Ovary (tissue), 9 donors: ENCODE measurements around the gene SPRED2. TPM values are rescaled to one million over a fixed set of nuclear protein-coding genes. Genes with fewer than 3 reads are reported as not detected.

Experiments used
- DNase-seq, 5 donors: peaks; one replicate each; pipeline ENCODE4 v3.0.0-alpha.2; 2019 to 2020
- H3K27ac ChIP-seq, 2 donors: fragments of 200-600 bp; one replicate each; pipeline versions ENCODE4 v1.5.1 to v1.8.0; 2019 to 2022
- H3K27me3 ChIP-seq: fragments of 200-600 bp; one replicate; pipeline ENCODE4 v1.8.0; 2022
- H3K36me3 ChIP-seq: fragments of 200-600 bp; sonication (generic); one replicate; pipeline ENCODE4 v1.5.1; 2019
- H3K4me1 ChIP-seq: one replicate; pipeline ENCODE4 v1.8.1; 2013; ENCODE audit warnings: mild to moderate bottlenecking, moderate library complexity; ENCODE audit not compliant: insufficient read depth
- H3K4me3 ChIP-seq: fragments of 200-600 bp; sonication (generic); one replicate; pipeline ENCODE4 v1.5.1; 2017
- H3K9me3 ChIP-seq, 2 donors: fragments of 200-600 bp in 1 of 2; sonication (generic) in 1 of 2; one replicate each; pipeline versions ENCODE4 v1.5.1 to v1.8.1; 2013 to 2019; ENCODE audit warnings: mild to moderate bottlenecking in 1 of 2, moderate library complexity in 1 of 2
- CTCF ChIP-seq, 3 donors: fragments of 450-650 bp in 2 of 3; fragments of 200-600 bp in 1 of 3; IDR thresholded peaks; one replicate each; pipeline versions ENCODE4 v1.5.1 to v1.8.0; 2016 to 2022; ENCODE audit warnings: antibody characterized with exemption in 3 of 3, mild to moderate bottlenecking in 1 of 3
- EP300 ChIP-seq: sonication (generic); formaldehyde crosslinking; IDR thresholded peaks from one replicate; pipeline ENCODE4 v1.6.1; 2017; ENCODE audit warnings: antibody characterized with exemption
- POLR2A ChIP-seq: fragments of 450-650 bp; IDR thresholded peaks from one replicate; pipeline ENCODE4 v1.6.1; 2017; ENCODE audit warnings: antibody characterized with exemption, mild to moderate bottlenecking, moderate library complexity
- WGBS, 3 donors: extraction: QIAGEN DNeasy Blood & Tissue Kit in 1 of 3; methylation state at CpG; one replicate each; pipeline versions ENCODE4 v1.1.5 to v1.1.7; 2013 to 2017; 5-methylcytosine and 5-hydroxymethylcytosine counted together
- intact Hi-C, 4 donors: fragments of 100-400 bp; cut with DNase I; formaldehyde crosslinking; loops; one replicate each; pipeline versions ENCODE4 v1.11.0 to v1.15.1; 2022 to 2023
- polyA plus RNA-seq, 2 donors: library from polyadenylated mRNA; stranded (reverse); fragments of 200-250 nt in 1 of 2; fragments of 350-450 nt in 1 of 2; fragmentation: Illumina TruSeq in 1 of 2; extraction: RNeasy Lipid Tissue Mini Kit (QIAGEN cat#74804) in 1 of 2; gene quantifications; one replicate each; pipeline ENCODE4 v1.2.3, GENCODE V29; 2013 to 2014
- total RNA-seq, 7 donors: library from RNA; depleted of rRNA in 2 of 7; stranded (reverse); fragments of >200 nt in 2 of 7; fragmentation: NEBNext Ultra II Directional in 3 of 7; extraction: Animal tissue kit (Norgen Biotek cat#: 25700) in 3 of 7; gene quantifications; one replicate each; pipeline versions ENCODE4 v1.1.0 to v1.2.4, GENCODE V29; 2016 to 2023
- donor health status: DM: no; HTN: no; CAD: no; lungs with moderate emphysema.
- donor health status: DM: no; HTN: no; CAD: no.
- donor health status: Bipolar disorder and iron deficiency.
- donor health status: DM: yes; HTN: yes; CAD: no.
- donor health status: DM: no; HTN: no; CAD: no.
- donor health status: DM: yes; HTN: yes; CAD: no.

The SPRED2 gene
- total and polyA plus RNA-seq, 9 donors, result 13.1 to 32.9 (median 17.6) TPM

- Histone ChIP-seq H3K9me3 (no peaks in the 10 kb centered on the region), H3K27me3 (no peaks in the 10 kb centered on the region), H3K4me1 (peaks cover 8% of the 10 kb centered on the region), H3K4me3 (no peak overlapping the region), H3K27ac (no peak overlapping the region), H3K36me3 (no peaks in the 10 kb centered on the region)
- intact Hi-C loops, result no loop called here
- DNase-seq, result no peak
- 54 to 58% (median 58%) methylated on average over 7 of the region's 7 CpGs for WGBS, 3 donors
- TF ChIP-seq EP300 (no peak), POLR2A (no peak), CTCF (IDR thresholded peaks at IDR 0.05) (no peak)
Measured at GRCh38 chr2:65396348-65397026, 35.9 kb downstream of the SPRED2 start.

- H3K9me3 ChIP-seq, result no peaks in the 10 kb centered on the region
- peaks cover 8% of the 10 kb centered on the region for H3K4me1 ChIP-seq
- H3K36me3 ChIP-seq, result no peaks in the 10 kb centered on the region
- no peak overlapping the region for H3K4me3 ChIP-seq
- no peak for DNase-seq
- no peaks in the 10 kb centered on the region for H3K27me3 ChIP-seq
- WGBS, 3 donors, result 77 to 94% (median 85%) methylated on average over 5 of the region's 5 CpGs
- no peak overlapping the region for H3K27ac ChIP-seq
- intact Hi-C loops, result no loop called here
- no peak for TF ChIP-seq EP300
- TF ChIP-seq POLR2A, result no peak
- no peak for TF ChIP-seq CTCF (IDR thresholded peaks at IDR 0.05)
Measured at GRCh38 chr2:65395621-65396347, 36.6 kb downstream of the SPRED2 start.

GRCh38 chr2:65393743-65394422 lies 38.5 kb downstream of the SPRED2 start:
- no peak overlapping the region for H3K4me3 ChIP-seq
- peaks cover 11% of the 10 kb centered on the region for H3K4me1 ChIP-seq
- no peaks in the 10 kb centered on the region for H3K27me3 ChIP-seq
- H3K9me3 ChIP-seq, result no peaks in the 10 kb centered on the region
- DNase-seq, result no peak
- no peak overlapping the region for H3K27ac ChIP-seq
- TF ChIP-seq EP300 (no peak), POLR2A (no peak), CTCF (IDR thresholded peaks at IDR 0.05) (no peak)
- whole genome bisulfite sequencing, 3 donors, result 72 to 81% (median 77%) methylated on average over 3 of the region's 3 CpGs
- intact Hi-C loops, result no loop called here
- H3K36me3 ChIP-seq, result no peaks in the 10 kb centered on the region

GRCh38 chr2:65393046-65393445 lies 39.4 kb downstream of the SPRED2 start:
- H3K27ac ChIP-seq, result no peak overlapping the region
- intact Hi-C loops, result no loop called here
- H3K27me3 ChIP-seq, result no peaks in the 10 kb centered on the region
- DNase-seq, result no peak
- no peak overlapping the region for H3K4me3 ChIP-seq
- 91 to 94% (median 94%) methylated on average over 3 of the region's 3 CpGs for WGBS, 3 donors
- H3K36me3 ChIP-seq, result no peaks in the 10 kb centered on the region
- no peaks in the 10 kb centered on the region for H3K9me3 ChIP-seq
- H3K4me1 ChIP-seq, result peaks cover 11% of the 10 kb centered on the region
- TF ChIP-seq CTCF (IDR thresholded peaks at IDR 0.05) (no peak), EP300 (no peak), POLR2A (no peak)
